ENCODE results near the gene PCNX2. TPM values are rescaled to one million over a fixed set of nuclear protein-coding genes. Genes with fewer than 3 reads are reported as not detected.

Gene PCNX2
- total RNA-seq, 1 donor from 2014 or later, result 25.5 TPM

GRCh38 chr1:233277637-233278606 is 17.6 kb downstream of the PCNX2 start:
- H3K36me3 ChIP-seq (ENCODE audit: insufficient read depth, low read length), result no peaks in the 10 kb centered on the region
- H3K27me3 Mint-ChIP-seq (ENCODE audit: low read depth, unreplicated experiment), result no peaks in the 10 kb centered on the region
- no peak overlapping the region for H3K9ac ChIP-seq (ENCODE audit: low read length)
- H3K4me3 Mint-ChIP-seq (ENCODE audit: unreplicated experiment), result no peak overlapping the region
- FAIRE-seq (no peak), DNase-seq (ENCODE audit: low read depth) (no peak)
- H3K4me3 ChIP-seq (ENCODE audit: insufficient read depth, low read depth, low read length), result no peak overlapping the region
- peaks cover 8% of the 10 kb centered on the region for H3K4me1 ChIP-seq (ENCODE audit: insufficient read depth, low read length)
- no peak overlapping the region for H3K4me2 ChIP-seq (ENCODE audit: low read length)
- H3K79me2 ChIP-seq (ENCODE audit: insufficient read depth, low read length), result peaks cover 36% of the 10 kb centered on the region
- H3K9me3 ChIP-seq (ENCODE audit: insufficient read depth, low read depth, low read length), result no peaks in the 10 kb centered on the region
- no peak overlapping the region for H2AFZ ChIP-seq (ENCODE audit: low read depth, low read length)
- no peak overlapping the region for H3K27ac Mint-ChIP-seq (ENCODE audit: unreplicated experiment)
- H3K9me3 Mint-ChIP-seq (ENCODE audit: unreplicated experiment), result no peaks in the 10 kb centered on the region
- H3K27me3 ChIP-seq (ENCODE audit: insufficient read depth, low read length), result no peaks in the 10 kb centered on the region
- H3K36me3 Mint-ChIP-seq (ENCODE audit: low read depth, unreplicated experiment), result peaks cover 11% of the 10 kb centered on the region
- peaks cover 59% of the 10 kb centered on the region for H4K20me1 ChIP-seq (ENCODE audit: insufficient read depth, low read length)
- no peak for TF ChIP-seq CTCF (IDR thresholded peaks at IDR 0.05; ENCODE audit: insufficient read depth, low read depth, low read length)
- TF ChIP-seq EZH2 (IDR thresholded peaks at IDR 0.05; ENCODE audit: insufficient read depth, low read length), result no peak
- peaks cover 13% of the 10 kb centered on the region for H3K4me1 Mint-ChIP-seq (ENCODE audit: low read depth, unreplicated experiment)
- no peak overlapping the region for H3K27ac ChIP-seq (ENCODE audit: low read depth, low read length)

GRCh38 chr1:233269656-233270055 is 25.9 kb downstream of the PCNX2 start:
- peak; percentile 53 for DNase-seq (ENCODE audit: low read depth)

More at GRCh38 chr1:233269656-233270055, 25.9 kb downstream of the PCNX2 start:
- peaks cover 5% of the 10 kb centered on the region for H3K79me2 ChIP-seq (ENCODE audit: insufficient read depth, low read length)
- no peaks in the 10 kb centered on the region for H3K9me3 ChIP-seq (ENCODE audit: insufficient read depth, low read depth, low read length)
- Mint-ChIP-seq H3K4me3 (ENCODE audit: unreplicated experiment) (no peak overlapping the region), H3K9me3 (ENCODE audit: unreplicated experiment) (no peaks in the 10 kb centered on the region), H3K36me3 (ENCODE audit: low read depth, unreplicated experiment) (peaks cover 11% of the 10 kb centered on the region), H3K27ac (ENCODE audit: unreplicated experiment) (no peak overlapping the region), H3K27me3 (ENCODE audit: low read depth, unreplicated experiment) (no peaks in the 10 kb centered on the region), H3K4me1 (ENCODE audit: low read depth, unreplicated experiment) (peaks cover 18% of the 10 kb centered on the region)
- H3K27ac ChIP-seq (ENCODE audit: low read depth, low read length), result no peak overlapping the region
- TF ChIP-seq EZH2 (IDR thresholded peaks at IDR 0.05; ENCODE audit: insufficient read depth, low read length) (no peak), CTCF (IDR thresholded peaks at IDR 0.05; ENCODE audit: insufficient read depth, low read depth, low read length) (no peak)
- no peak overlapping the region for H3K9ac ChIP-seq (ENCODE audit: low read length)
- FAIRE-seq, result no peak
- no peak overlapping the region for H3K4me2 ChIP-seq (ENCODE audit: low read length)
- H3K36me3 ChIP-seq (ENCODE audit: insufficient read depth, low read length), result no peaks in the 10 kb centered on the region
- no peak overlapping the region for H2AFZ ChIP-seq (ENCODE audit: low read depth, low read length)
- no peaks in the 10 kb centered on the region for H3K4me1 ChIP-seq (ENCODE audit: insufficient read depth, low read length)
- no peak overlapping the region for H3K4me3 ChIP-seq (ENCODE audit: insufficient read depth, low read depth, low read length)
- H3K27me3 ChIP-seq (ENCODE audit: insufficient read depth, low read length), result no peaks in the 10 kb centered on the region
- H4K20me1 ChIP-seq (ENCODE audit: insufficient read depth, low read length), result peaks cover 27% of the 10 kb centered on the region

Data from astrocyte (in vitro differentiated cells and primary cell).